GM19043 (cell line): ENCODE data around the gene ARHGEF16.

ENCODE experiments used
- ATAC-seq: cut with Tn5 transposase; IDR thresholded peaks from one replicate; pipeline ENCODE4 v1.9.1; 2021; ENCODE audit warnings: low read depth; ENCODE audit not compliant: unreplicated experiment

The ARHGEF16 gene

GRCh38 chr1:3530086-3530925 is 75.8 kb downstream of the ARHGEF16 start:
- no peak for ATAC-seq
